Keratinocyte (primary cell): ENCODE data around the gene ABLIM1.

Experiments used
- EZH2 ChIP-seq: IDR thresholded peaks from one replicate; pipeline ENCODE4 v1.6.1; 2012; ENCODE audit warnings: inconsistent platforms, mild to moderate bottlenecking, low read length, moderate library complexity
- TF ChIP-seq, protein P1 (sequence below), 3 experiments: IDR thresholded peaks in 1 of 3; conservative IDR thresholded peaks in 1 of 3; optimal IDR thresholded peaks in 1 of 3; 2 replicates in 2 of 3; 3 replicates in 1 of 3; pipeline versions ENCODE3 to v1.5.1; 2011; ENCODE audit warnings: low read length in 3 of 3, mild to moderate bottlenecking in 3 of 3, moderate library complexity in 2 of 3, control low read depth in 1 of 3, inconsistent platforms in 1 of 3; ENCODE audit not compliant: insufficient read depth in 2 of 3; ENCODE audit errors: extremely low read depth in 1 of 3

DNA sequence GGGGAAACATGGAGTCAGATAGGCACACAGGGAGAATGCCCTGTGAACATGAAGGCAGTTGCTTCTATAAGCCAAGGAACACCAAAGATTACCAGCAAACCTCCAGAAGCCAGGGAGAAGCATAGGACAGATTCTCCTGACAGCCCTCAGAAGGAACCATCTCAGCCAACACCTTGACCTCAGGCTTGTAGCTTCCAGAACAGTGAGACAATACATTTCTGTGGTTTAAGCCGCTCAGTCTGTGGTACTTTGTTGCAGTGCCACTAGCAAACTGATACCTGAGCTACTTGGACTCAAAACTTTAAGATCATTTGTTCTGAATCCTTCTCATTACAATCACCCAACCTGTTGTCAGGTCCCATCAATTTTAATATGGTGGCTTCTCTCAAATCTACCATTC is 31.2 kb downstream of the ABLIM1 start:
- TF ChIP-seq, protein P1, sequence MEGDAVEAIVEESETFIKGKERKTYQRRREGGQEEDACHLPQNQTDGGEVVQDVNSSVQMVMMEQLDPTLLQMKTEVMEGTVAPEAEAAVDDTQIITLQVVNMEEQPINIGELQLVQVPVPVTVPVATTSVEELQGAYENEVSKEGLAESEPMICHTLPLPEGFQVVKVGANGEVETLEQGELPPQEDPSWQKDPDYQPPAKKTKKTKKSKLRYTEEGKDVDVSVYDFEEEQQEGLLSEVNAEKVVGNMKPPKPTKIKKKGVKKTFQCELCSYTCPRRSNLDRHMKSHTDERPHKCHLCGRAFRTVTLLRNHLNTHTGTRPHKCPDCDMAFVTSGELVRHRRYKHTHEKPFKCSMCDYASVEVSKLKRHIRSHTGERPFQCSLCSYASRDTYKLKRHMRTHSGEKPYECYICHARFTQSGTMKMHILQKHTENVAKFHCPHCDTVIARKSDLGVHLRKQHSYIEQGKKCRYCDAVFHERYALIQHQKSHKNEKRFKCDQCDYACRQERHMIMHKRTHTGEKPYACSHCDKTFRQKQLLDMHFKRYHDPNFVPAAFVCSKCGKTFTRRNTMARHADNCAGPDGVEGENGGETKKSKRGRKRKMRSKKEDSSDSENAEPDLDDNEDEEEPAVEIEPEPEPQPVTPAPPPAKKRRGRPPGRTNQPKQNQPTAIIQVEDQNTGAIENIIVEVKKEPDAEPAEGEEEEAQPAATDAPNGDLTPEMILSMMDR (optimal IDR thresholded peaks at IDR 0.05 in 1 of 3, IDR thresholded peaks at IDR 0.05 in 1 of 3, conservative IDR thresholded peaks at IDR 0.05 in 1 of 3; ENCODE audit: extremely low read depth in 1 of 3, insufficient read depth in 2 of 3, low read length in 3 of 3) = no peak
- TF ChIP-seq EZH2 = no peak
